Activated CD4-positive, alpha-beta T cell treated with anti-CD3 and anti-CD28 coated beads, Interleukin-2, amount 50 U/mL, for 4 hours (primary cell): ENCODE results near the gene BTRC.
"Not testable (repeated sequence)": the region's sequence is repeated elsewhere in the genome, so short reads cannot be mapped to it uniquely, and the experiment has no call there.

Experiments used
- DNase-seq, 2 experiments: peaks; one replicate each; pipeline ENCODE4 v3.0.0-alpha.2; 2020

BTRC gene

DNA sequence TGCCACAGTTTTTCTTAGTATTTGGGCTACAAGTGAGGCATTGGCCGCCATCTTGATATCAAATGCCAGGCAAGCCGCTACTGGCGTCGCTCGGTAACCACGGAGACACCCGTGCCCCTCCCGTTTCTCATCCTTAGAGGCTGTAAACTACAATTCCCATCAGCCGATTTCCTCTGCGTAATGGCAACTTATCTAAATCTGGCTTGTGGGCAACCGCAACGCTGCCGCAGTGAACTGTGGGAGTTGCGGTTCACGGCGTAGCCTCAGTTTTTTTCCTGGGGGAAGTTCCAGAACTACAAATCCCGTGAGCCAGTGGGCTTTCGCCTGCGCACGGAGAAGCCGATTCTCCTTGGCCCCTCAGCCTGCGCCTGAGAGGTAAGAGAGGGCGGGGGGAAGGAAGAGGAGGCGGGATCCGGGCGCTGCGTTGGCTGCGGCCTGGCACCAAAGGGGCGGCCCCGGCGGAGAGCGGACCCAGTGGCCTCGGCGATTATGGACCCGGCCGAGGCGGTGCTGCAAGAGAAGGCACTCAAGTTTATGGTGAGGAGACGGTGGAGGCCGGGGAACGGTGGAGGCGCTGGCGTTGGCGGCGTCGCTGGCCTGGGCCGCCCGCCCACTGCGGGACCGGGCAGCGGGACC is at the start of gene BTRC:
BTRC (plus strand) TSS at position 474 of the 636 bp plus-strand sequence; CDS start at position 490, 16 bp downstream.
- peak; percentile 93 for DNase-seq

DNA sequence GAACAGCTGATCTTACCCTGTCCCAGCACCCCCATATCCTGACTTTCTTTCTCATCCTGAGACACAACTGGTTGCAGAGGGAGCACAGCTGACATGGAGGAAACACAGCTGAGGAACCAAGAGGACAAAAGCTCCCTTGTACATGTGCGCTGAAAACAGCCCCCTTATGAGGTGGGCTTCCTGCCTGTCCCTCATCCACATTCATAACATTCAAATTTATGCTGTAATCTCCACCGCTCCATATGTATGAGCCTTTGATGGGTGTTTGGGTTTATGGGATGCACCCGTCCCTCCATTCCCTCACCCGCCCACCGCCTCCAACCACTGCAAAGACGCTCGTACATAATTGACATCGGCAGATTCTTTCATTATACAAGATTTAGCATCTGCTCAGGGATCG is 49.6 kb upstream of the BTRC start:
- DNase-seq: no peak

DNA sequence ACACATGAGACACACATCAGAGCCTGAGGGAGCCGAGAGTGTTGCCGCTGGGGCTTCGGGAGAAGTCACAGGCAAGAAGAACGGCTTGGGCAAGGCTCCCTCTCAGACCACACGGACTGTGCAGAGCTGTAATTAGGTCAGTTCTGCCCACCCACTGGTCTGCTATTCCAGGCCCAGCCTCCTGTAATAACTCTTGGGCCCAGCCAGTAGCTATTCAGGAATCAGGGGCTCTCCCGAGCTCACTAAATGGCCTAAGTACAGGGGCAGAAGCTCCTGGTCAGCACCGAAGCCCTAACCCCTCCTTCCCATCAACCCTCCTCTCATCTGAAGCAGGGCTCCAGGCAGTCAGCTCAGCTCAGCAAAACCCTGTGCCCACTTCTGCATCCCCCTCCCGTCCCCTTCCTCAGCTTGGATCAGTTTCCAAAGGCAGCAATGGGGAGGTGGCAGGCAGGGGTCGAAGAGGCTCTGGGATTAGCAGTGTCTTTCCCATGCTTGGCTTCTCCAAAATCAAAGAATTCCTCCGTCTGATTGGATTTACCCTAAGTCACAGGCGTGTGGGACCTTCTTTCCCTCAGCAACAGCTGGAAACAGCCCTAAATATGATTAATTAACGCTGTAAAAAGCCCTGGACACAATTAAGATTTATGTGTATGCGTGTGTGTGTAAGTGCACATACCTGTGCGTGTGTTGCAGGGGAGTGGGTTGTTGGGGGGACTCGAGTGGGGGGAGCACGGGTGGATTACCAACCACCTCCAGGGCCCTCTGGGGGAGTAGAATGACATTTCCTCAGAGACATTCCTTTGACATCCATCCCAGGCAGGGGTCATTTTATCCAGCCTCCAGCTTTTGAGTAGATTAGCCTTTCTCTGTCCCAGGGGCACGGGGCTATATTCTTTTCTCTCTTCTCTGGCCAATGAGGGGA is 48.4 kb upstream of the BTRC start:
- DNase-seq: no peak

DNA sequence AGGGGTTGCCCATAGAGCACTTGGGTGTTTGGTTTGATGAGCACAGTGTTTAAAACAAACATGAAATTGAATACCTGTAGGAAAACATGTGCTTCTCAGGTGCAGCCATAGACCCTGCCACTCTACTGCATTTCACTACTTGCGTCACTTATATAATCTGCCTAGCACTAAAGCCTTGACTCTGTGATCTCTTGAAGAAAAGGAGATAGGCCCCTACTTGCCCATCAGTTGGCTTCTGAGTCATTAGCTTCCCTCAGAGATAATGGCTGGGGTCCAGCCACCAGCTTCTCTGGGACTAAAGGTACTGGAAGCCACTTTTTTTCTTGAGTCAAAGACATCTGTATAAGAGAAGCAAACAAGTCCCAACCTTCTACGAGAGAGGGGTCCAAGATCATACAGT is 45.9 kb upstream of the BTRC start:
- no peak for DNase-seq

DNA sequence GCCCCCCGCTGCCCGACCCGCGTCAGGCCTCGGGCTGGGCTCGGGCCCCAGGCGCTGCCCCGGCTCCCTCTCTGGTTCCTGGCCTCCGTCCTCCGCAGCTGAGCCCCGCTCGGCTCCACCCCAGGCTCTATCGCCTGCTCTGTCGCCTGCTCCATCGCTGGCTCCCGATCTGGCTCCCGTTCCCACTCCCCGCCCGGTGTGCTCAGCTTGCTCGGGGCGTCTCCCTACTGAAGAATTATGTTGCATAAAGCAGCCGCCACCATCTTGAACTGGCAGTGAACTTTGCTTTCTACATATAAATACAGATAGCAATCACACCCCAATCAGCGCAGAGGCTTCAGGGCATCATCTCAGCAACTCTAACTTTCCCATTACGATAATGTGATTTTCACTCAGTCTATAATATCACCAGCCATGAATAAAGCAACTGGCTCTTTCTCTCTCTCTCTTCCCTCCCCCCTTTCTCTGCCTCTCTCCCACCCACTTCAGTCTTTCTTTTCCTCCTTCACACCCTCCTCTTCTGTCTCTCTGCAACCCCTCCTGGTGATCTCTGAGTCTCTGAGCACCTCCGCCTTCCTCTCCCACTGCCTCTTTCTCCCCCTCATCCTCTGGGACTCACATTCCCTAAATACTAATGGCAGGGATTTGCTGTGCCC is 43.3 kb upstream of the BTRC start:
- DNase-seq: no peak

DNA sequence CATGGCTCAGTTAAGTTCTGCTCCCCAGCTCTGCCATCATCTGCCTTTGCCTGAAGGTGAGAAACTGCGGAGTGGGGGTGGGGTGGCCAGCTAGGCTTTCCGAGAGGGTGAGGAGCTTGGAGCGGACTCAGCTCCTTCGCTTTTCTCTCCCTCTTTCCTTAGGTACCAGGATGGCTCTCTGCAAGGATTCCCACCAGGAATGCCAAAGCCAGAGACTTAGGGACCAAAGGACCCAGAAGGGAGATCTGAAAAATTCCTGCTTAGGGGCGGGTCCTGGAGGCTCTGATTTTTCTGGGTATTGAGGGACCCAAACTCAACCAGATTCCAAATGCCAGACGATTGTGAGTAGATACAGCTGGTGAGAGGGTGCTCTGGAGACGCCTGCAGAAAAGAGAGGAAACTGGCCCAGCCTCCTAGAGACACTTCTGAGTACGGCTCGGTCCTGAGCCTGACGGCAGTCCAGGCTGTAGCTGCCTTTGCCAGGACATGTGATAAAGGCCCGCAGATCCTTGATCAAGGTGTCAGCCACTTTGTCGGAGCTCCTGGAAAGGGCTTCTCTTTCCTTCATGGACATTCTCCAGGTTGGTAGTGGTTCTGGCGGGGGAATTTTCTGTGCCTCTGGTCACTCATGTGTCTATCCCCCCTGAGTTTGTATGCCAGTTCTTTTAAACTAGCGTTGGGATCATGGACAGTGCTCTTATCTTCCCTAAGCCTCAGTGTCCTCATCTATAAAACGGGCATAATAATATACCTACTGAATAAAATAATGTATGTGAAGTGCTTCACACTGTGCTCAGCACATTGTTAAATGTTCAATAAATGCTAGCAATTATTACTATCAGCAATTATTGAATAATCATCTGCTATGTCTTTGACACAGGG is 42.5 kb upstream of the BTRC start:
- no peak for DNase-seq

DNA sequence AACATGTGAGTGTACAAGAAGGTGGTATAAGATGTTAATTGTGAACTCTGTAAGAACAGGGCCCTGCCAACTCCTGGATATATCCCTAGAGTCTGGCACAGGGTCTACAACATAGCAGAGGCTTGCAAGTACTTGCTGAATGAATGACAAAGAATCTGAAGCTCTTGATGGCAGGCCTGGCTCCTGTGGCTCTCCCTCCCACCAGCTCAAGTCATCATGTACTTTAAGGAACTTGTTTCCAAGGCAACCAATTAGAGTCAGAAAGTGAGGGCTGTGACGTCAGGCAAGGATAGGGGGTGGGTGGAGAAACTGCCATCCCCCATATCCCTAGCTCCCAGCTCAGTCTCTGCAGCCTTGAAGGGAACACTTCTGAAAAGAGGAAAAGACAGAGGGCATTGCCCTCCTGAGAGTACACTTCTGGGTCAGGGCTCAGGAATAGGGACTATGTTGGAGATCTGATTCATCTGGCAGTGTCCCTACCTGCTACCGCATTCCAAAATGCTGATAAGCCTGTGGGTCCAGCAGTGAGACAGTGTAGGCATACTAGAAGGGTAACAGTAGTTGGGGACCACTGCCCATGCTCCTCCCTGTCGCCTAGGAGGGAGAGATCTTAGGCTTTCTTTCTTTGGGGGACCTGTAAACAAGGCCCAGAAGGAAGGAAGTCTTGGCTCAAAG is 34.6 kb upstream of the BTRC start:
- DNase-seq: no peak

DNA sequence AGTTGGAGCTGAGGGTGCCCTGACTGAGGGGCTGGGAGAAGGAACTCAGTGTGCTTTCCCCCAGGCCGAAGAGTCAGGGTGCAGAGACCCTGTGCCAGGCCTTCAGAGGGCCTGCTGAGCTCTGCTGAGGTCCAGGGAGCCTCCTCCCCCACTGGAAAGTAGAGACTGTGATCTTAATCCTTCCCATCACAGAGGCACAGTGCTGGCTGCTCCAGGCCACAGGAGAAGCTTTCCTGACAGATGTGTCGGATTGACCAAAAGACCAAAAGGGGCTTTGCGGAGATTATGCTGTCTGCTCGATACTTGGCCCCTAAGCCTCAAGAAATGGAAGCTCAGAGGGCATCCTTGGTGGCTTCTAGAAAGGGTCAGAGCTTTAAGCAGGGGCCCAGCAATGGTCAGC is 32.9 kb upstream of the BTRC start:
- DNase-seq: no peak

DNA sequence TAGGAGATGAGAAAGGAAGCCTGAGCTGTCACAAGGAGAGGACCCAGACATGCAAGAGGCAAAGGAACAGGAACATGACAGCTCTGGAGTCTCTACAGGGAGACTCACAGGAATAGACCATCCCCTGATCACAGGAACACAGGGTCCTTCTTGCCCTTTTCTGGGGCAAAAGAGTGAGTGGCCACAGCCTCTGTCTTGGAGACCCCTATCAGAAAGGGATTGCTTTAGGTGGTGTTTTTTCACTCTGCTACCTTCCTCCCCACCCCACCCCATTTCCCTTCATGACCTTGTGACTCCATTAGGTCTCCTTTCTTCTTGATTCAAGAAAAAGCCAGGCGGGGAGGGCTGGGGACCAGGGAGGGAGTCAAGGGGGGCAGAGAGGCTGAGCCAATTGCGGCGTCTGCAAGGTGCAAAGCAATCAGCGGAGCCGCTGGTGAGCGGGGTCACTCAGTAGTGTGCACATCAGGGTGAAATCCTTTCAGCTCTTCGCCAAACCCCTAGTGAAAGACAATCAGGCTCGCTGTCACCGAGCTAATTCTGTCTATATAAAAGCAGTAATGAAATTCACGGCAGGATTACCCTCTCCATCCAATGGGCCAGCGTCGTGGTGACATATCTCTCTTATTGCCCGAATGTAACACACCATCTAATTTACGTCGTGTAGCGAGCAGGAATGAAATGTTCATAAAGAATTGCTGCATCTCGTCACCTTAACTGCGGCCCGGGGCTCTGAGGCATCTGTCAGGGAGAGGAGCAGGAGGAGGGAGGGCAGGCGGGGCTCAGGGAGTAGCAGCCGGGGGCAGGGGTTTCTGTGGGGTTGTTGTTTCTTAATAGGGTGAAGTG is 31.5 kb upstream of the BTRC start:
- DNase-seq: no peak

DNA sequence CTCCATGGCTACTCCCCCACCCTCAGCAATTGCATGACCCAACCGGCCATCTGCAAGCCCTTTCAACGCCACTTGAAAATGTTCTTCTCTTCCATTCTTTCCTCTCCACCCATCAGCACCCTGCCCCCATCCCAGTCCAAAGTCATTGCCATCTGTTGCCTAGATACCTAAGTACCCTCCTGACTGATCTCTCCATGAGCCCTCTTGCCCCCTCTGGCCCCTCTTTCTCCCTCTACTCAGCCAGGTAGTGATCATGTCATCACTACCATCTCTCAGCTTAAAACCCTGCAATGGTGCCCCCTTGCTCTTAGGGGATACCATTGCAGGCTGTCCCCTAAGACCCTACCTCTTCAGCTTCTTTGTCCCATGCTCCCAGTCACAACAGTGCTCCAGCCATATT is 30.5 kb upstream of the BTRC start:
- DNase-seq: no peak

DNA sequence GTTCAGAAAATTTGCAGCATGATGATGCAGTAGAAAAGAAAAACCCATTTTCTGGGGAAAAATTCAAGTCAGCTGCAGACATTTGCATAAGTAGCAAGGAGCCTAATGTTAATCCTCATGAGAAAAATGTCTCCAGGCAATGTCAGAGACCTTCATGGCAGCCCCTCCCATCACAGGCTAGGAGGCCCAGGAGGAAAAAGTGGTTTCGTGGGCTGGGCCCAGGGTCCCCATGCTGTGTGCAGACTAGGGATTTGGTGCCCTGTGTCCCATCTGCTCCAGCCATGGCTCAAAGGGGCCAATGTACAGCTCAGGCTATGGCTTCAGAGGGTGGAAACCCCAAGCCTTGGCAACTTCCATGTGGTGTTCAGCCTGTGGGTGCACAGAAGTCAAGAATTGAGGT is 26.5 kb upstream of the BTRC start:
- DNase-seq: not testable (repeated sequence)

DNA sequence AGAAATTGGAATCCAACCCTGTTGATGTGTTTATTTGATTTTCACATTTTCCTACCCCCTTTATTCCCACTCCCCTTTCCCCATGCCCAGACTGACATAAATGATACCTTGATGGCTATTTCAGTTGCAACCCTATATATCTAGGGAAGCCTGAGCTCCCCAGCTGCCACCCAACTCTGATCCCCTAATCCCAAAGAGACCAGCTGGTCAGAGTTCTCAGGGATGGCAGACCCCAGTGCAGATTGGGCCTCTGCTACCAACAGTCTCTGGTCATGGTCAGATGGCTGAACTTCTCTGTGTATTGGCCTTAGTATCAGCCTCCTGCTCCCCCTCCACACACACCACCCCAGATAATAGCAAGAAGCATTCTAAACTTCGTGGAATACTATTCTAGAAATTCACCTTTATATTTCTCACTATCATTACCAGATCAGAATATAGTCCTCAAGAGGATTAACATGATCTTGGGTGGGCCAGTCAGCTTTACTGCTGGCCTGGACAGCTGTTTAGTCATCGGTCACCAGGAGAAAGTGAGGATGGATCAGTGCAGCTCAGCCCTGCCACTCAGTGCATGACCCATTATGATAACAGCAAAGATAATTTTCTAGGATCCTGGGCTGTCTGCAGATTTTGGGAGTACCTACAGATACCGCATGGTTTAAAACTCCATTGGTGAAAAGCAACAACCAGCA is 24.5 kb upstream of the BTRC start:
- no peak for DNase-seq

DNA sequence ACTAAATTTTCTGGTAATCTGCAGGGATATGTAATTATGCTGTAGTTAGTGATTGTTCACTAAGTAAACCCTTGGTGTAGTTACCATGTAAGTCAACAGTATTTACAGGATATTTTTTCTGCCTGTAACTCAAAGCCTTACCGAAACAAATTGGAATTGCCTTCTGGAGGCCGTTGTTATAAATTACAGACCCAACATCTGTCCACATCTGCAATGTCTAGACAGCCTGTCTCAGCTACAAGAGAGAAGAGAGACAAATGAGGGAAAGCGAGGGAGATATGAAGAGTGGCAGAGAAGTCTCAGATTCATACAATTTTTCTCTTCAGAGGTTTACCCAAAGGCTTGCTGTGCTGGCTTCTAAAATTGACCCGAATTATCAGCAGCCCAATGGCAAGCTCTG is 23.7 kb upstream of the BTRC start:
- DNase-seq: no peak

DNA sequence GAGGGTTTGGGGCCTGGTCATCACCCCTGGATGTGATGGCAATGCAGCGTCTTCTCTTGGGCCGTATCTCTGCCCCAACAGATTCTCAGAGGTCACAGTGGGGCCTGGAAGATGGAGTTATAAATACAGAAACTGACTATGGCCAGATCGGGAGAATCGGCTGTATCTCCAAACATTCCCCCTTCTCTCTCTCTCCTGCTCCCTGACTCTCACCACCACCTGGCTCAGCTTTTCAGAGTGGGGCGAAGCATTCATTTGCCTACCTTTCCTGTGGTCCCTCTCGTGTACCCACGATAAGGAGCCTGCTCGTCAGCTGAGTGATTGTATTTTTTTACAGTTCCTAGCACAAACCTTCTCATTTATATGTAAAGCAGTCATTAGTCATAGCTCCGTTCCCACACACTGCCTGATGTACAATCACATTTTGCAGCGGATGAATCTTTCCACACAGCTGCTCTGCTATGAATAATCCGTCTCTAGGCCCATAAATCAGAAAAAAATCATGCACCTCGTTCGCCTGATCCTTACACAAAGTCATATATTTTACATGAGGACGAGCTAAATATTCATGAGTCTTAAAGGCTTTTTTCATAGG is 23.2 kb upstream of the BTRC start:
- DNase-seq: no peak

DNA sequence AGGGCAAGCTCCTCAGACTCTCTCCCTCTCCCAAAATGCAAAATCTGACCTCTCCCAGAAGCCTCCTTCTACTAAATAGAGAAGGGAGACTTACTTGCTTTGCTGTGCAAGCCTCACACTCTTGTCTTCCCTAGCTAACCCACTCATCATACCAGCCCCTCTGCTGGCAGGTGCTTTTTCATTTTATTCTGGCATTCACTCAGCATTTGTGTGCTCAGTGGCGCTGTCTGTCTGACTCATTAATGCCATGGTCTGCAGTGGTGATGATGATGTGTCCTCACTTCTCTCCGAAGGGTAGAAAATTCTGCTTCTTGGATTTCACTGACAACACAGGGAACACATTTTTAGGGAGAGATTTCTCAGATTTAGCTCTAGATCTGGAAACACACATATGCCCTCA is 22.0 kb upstream of the BTRC start:
- DNase-seq: no peak

DNA sequence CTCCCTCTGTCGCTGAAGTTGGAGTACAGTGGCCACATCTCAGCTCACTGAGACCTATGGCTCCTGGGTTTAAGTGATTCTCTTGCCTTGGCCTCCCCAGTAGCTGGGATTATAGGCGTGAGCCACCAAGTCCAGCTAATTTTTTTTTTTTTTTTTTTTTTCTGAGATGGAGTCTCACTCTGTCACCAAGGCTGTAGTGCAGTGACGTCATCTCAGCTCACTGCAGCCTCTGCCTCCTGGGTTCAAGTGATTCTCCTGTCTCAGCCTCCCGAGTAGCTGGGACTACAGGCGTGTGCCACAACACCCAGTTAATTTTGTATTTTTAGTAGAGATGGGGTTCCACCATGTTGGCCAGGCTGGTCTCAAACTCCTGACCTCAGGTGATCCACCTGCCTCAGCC is 19.7 kb upstream of the BTRC start:
- DNase-seq: not testable (repeated sequence)

DNA sequence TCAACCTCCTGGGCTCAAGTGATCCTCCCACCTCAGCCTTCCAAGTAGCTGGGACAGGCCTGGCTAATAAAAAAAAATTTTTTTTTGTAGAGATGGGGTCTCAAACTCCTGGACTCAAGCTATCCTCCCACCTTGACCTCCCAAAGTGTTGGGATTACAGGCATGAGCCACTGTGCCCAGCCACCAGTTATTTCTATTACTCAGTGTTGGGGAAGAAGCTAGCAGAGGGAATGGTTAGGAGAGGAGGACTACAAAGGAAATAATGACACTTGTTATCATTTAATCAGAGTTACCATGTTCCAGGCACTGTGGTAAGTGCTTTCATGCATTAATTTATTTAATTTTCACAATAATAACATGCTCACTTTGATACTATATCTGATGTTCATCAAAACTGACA is 17.6 kb upstream of the BTRC start:
- no peak for DNase-seq

DNA sequence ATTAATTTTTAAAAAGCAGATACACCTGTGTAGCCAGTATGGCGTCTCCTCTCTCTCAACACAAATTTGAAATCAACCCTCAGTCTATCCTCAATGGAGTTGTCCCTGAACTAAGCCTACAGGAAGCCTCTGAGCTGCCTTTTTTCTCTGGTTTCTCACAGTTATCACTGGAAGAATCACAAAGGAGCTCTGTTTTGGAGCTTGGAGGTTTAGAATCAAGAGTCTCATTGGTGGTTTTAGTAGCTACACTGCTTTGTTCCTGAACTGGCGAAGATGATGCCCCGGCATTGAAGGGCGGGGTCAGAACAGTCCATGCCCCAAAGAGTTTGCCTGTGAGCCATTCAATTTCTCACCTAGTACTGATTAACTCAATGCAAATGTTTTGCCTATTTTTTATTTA is 16.1 kb upstream of the BTRC start:
- no peak for DNase-seq

DNA sequence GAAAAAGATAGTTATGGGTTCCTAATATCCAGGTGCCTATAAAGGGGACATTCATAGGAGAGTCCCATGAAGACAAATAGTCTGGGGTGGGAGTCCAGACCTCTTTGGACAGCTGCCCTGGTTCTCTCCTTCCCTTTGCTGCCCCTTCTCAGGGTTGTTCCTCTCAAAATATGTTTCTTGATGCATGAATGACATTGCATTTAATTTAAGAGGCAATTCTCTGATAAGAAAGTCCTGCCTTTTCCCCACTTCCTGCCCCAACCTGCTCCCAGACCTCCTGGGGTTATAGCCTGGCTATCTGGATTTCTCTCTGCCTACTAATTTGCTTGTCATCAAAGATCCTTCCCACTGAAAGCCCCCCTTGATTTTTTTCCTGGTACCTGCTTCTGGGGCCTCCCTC is 12.5 kb upstream of the BTRC start:
- DNase-seq: no peak

DNA sequence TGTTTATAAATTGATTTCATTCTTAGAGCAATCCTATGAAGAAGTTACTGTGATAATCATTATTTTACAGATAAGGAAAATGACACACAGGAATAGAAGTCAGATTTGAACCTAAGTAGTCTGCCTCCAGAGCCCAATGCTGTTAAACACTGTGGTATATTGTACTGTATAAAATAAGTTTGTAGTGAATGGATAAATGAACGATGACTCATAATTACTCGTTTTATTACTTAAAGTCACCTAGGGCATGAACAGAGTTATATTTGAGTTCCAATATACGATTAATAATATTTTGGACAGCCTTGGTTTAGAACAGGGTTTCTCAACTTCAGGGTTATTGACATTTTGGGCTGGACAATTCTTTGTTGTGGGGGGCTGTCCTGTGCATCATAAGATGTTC is 7.8 kb upstream of the BTRC start:
- DNase-seq: no peak
